ENCODE results near the gene FZD1. TPM values are rescaled to one million over a fixed set of nuclear protein-coding genes. Genes with fewer than 3 reads are reported as not detected.
"Not testable (repeated sequence)": the region's sequence is repeated elsewhere in the genome, so short reads cannot be mapped to it uniquely, and the experiment has no call there.

Gene FZD1
- total RNA-seq, 2 experiments from 2014 or later, result 0.16 to 0.20 TPM

DNA sequence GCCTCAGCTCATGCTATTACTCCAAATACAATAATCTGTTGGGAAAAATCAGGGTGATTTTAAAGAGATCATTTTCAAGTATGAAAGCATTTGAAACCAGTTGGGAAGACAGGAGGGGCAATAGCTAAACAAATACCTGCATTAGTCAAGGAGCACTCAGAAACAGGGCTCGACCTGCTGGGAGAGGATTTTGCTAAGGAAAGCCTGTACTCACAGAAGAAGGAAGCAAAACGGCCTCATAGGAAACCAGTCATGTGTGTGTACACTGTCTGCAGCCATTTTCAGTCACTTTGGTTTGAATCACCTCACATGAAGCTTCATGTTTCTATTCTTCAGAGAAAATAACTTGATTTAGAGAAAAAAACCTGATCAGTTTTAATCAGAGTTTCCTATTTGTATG is 38.6 kb downstream of the FZD1 start:
- Mint-ChIP-seq H3K4me3 (no peak overlapping the region), H3K36me3 (ENCODE audit: low read depth) (no peaks in the 10 kb centered on the region), H3K4me1 (ENCODE audit: low read depth) (no peaks in the 10 kb centered on the region), H3K9me3 (no peaks in the 10 kb centered on the region), H3K27me3 (peaks cover 5% of the 10 kb centered on the region), H3K27ac (no peak overlapping the region)
- TF ChIP-seq, protein P1, sequence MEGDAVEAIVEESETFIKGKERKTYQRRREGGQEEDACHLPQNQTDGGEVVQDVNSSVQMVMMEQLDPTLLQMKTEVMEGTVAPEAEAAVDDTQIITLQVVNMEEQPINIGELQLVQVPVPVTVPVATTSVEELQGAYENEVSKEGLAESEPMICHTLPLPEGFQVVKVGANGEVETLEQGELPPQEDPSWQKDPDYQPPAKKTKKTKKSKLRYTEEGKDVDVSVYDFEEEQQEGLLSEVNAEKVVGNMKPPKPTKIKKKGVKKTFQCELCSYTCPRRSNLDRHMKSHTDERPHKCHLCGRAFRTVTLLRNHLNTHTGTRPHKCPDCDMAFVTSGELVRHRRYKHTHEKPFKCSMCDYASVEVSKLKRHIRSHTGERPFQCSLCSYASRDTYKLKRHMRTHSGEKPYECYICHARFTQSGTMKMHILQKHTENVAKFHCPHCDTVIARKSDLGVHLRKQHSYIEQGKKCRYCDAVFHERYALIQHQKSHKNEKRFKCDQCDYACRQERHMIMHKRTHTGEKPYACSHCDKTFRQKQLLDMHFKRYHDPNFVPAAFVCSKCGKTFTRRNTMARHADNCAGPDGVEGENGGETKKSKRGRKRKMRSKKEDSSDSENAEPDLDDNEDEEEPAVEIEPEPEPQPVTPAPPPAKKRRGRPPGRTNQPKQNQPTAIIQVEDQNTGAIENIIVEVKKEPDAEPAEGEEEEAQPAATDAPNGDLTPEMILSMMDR (IDR thresholded peaks at IDR 0.05), result no peak
- ChIA-PET POLR2A (no interaction called here), CTCF (no interaction called here)
- intact Hi-C loops (cut with micrococcal nuclease), result no loop called here
- DNase-seq, result no peak
- ATAC-seq, result no peak

DNA sequence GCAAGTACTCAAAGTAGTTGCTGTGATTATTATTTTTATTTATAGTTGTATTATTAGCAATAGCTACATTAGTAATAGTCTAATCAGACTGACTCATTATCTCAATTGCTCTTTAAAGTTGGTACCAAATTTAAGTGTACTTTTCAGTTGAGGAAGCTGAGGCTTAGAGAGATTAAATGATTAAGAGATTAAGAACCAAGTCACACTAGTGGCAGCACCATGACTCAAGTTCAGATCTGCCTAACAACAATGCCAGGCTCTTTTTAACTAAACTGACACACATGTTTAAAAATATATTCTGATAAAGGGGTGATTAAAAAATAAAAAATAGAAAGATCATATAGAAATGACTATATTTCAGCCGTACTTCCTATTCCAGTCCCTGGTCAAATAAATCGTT is 42.0 kb downstream of the FZD1 start:
- Mint-ChIP-seq H3K4me1 (ENCODE audit: low read depth) (no peaks in the 10 kb centered on the region), H3K36me3 (ENCODE audit: low read depth) (no peaks in the 10 kb centered on the region), H3K27me3 (peaks cover 5% of the 10 kb centered on the region), H3K27ac (no peak overlapping the region), H3K9me3 (no peaks in the 10 kb centered on the region), H3K4me3 (no peak overlapping the region)
- TF ChIP-seq, protein P1 (IDR thresholded peaks at IDR 0.05), result no peak
- ChIA-PET CTCF (no interaction called here), POLR2A (no interaction called here)
- DNase-seq (no peak), ATAC-seq (no peak)
- intact Hi-C loops (cut with micrococcal nuclease), result no loop called here

DNA sequence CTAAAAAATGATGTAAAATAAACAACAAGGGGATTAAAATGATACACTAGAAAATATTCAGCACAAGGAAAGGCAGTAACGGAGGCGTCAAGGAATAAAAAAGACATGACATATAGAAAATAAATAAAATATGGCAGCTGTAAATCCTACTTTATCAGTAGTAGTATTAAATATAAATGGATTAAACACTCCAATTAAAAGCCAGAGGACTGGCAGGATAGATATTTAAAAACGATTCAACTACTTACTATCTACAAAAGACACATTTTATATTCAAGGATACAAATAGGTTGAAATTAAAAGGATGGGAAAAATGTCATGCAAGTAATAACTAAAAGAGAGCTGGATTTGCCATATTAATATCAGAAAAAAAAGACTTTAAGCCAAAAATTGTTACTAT is 43.2 kb downstream of the FZD1 start:
- H3K27me3 Mint-ChIP-seq, result peaks cover 5% of the 10 kb centered on the region
- no peaks in the 10 kb centered on the region for H3K36me3 Mint-ChIP-seq (ENCODE audit: low read depth)
- no peak for DNase-seq

DNA sequence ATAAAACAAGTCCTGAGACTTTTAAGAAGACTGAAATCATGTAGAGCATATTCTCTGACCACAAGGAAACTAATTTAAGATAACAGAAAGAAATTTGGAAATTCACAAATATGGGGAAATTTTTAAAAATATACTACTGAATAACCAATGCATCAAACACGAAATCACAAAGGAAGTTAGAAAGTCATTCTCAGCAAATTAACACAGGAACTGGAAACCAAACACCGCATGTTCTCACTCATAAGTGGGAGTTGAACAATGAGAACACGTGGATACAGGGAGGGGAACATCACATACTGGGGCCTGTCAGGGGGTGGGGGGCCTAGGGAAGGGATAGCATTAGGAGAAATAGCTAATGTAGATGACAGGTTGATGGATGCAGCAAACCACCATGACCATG is 44.0 kb downstream of the FZD1 start:
- ATAC-seq; H3K36me3 Mint-ChIP-seq (ENCODE audit: low read depth); H3K9me3 Mint-ChIP-seq; POLR2A ChIA-PET; DNase-seq; intact Hi-C loops (cut with micrococcal nuclease); H3K4me1 Mint-ChIP-seq (ENCODE audit: low read depth); H3K4me3 Mint-ChIP-seq; CTCF ChIA-PET; H3K27ac Mint-ChIP-seq; H3K27me3 Mint-ChIP-seq: not testable (repeated sequence)

More for the DNA sequence above, 43.2 kb downstream of the FZD1 start:
- intact Hi-C loops (cut with micrococcal nuclease), result no loop called here
- Mint-ChIP-seq H3K4me3 (no peak overlapping the region), H3K27ac (no peak overlapping the region), H3K9me3 (no peaks in the 10 kb centered on the region), H3K4me1 (ENCODE audit: low read depth) (no peaks in the 10 kb centered on the region)
- CTCF ChIA-PET, result no interaction called here
- no peak for ATAC-seq
- POLR2A ChIA-PET, result no interaction called here
- TF ChIP-seq, protein P1 (IDR thresholded peaks at IDR 0.05), result no peak

DNA sequence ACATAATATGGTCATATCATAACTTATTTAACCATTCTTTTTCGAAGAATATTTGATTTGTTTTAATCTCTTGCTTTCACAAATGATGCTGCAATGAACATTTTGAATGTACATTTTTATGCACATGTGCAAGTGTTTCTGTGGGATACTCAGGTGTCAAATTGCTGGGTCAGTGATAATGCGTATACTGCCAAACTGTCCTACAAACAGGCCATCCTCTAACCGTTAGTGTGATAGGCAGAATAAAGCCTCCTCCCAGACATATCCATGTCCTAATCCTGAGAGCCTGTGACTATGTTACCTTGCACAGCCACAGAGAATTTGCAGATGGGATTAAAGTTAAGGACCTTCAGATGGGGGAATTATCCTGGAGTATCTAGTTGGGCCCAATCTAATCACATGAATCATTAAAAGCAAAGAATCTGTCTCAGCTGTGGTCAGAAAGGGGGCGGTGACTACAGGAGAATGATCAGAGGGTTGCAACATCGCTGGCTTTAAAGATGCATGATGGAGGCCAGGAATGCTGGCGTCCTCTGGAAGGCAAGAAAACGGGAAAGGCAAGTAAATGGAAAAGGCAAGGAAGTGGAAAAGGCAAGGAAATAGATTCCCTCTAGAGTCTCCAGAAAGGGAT is 46.7 kb downstream of the FZD1 start:
- H3K4me1 Mint-ChIP-seq (ENCODE audit: low read depth), result no peaks in the 10 kb centered on the region
- H3K36me3 Mint-ChIP-seq (ENCODE audit: low read depth), result no peaks in the 10 kb centered on the region
- H3K4me3 Mint-ChIP-seq, result no peak overlapping the region
- H3K27ac Mint-ChIP-seq, result no peak overlapping the region
- CTCF ChIA-PET, result no interaction called here
- TF ChIP-seq, protein P1 (IDR thresholded peaks at IDR 0.05), result no peak
- DNase-seq (no peak), ATAC-seq (no peak)
- intact Hi-C loops (cut with micrococcal nuclease), result no loop called here
- POLR2A ChIA-PET, result no interaction called here
- no peaks in the 10 kb centered on the region for H3K9me3 Mint-ChIP-seq
- H3K27me3 Mint-ChIP-seq, result peaks cover under 1% of the 10 kb centered on the region

DNA sequence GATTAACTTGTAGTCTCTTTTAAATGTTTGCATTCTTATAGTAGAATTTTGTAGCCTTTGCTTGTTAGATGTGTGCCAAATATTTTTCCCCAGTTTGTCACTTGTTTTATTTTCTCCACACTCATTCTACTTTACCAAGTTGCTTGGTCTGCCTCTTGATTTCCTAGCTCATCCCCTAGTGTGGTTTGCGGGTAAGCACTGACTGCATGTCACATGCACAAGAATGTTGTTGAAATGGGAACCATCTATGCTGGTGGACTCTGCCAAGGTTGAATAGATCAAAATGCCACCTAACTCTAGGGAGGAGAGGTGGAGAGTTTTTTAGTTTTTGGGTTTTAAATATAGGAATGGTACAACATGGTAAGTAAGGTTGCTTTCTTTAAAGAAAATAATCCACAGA is 47.6 kb downstream of the FZD1 start:
- POLR2A ChIA-PET, result no interaction called here
- CTCF ChIA-PET, result interaction anchor here (1.5 kb wide), 1 partner anchor 11 kb away, joined by 3 read pairs; no protein-coding TSS in a partner anchor
- TF ChIP-seq, protein P1 (IDR thresholded peaks at IDR 0.05), result no peak
- no peaks in the 10 kb centered on the region for H3K36me3 Mint-ChIP-seq (ENCODE audit: low read depth)
- H3K4me1 Mint-ChIP-seq (ENCODE audit: low read depth), result no peaks in the 10 kb centered on the region
- no peak overlapping the region for H3K27ac Mint-ChIP-seq
- H3K27me3 Mint-ChIP-seq, result no peaks in the 10 kb centered on the region
- DNase-seq (no peak), ATAC-seq (no peak)
- no peaks in the 10 kb centered on the region for H3K9me3 Mint-ChIP-seq
- intact Hi-C loops (cut with micrococcal nuclease), result no loop called here
- no peak overlapping the region for H3K4me3 Mint-ChIP-seq
